ENCODE data around the gene CAP2.

Gene CAP2

GRCh38 chr6:17492350-17492749 is 99.0 kb downstream of the CAP2 start:
- H3K4me1 Mint-ChIP-seq (ENCODE audit: low read depth in 2 of 2), result peaks cover 0 to 6% of the 10 kb centered on the region in 2 donors
- H3K9me3 Mint-ChIP-seq, result no peaks in the 10 kb centered on the region
- peaks cover 68 to 92% of the 10 kb centered on the region in 2 donors for H3K27me3 Mint-ChIP-seq
- no peak overlapping the region for H3K27ac Mint-ChIP-seq
- ATAC-seq (replicated peaks) (no peak), DNase-seq (no peak)
- no peak overlapping the region for H3K4me3 Mint-ChIP-seq
- H3K36me3 Mint-ChIP-seq (ENCODE audit: insufficient read depth), result no peaks in the 10 kb centered on the region

DNA sequence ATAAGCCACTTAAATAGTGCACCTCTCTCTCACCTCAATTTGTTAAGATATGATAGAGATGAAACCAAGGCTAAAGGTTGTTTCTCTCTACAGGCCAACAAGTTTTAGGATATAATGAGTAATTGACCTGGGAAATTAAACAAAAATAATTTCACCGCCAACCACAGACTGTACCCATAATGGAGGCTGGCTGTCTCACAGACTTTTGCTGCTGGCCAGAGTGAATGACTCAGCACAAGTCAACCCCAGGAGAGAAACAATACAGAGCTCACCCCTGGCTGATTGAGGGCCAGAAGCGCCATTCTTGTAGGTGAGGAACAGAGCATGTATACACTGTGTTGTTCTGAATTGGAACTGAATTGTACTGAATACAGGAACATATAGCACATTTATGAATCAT is 99.9 kb downstream of the CAP2 start:
- no peaks in the 10 kb centered on the region for H3K9me3 Mint-ChIP-seq
- H3K27me3 Mint-ChIP-seq, result peaks cover 71 to 96% of the 10 kb centered on the region in 2 donors
- no peaks in the 10 kb centered on the region for H3K36me3 Mint-ChIP-seq (ENCODE audit: insufficient read depth)
- H3K4me1 Mint-ChIP-seq (ENCODE audit: low read depth in 2 of 2), result peaks cover 0 to 6% of the 10 kb centered on the region in 2 donors
- DNase-seq (no peak), ATAC-seq (replicated peaks) (no peak)
- no peak overlapping the region for H3K4me3 Mint-ChIP-seq
- H3K27ac Mint-ChIP-seq, result no peak overlapping the region

GRCh38 chr6:17494177-17494576 is 100.8 kb downstream of the CAP2 start:
- Mint-ChIP-seq H3K4me1 (ENCODE audit: low read depth in 2 of 2) (peaks cover 0 to 6% of the 10 kb centered on the region in 2 donors), H3K9me3 (no peaks in the 10 kb centered on the region), H3K36me3 (ENCODE audit: insufficient read depth) (no peaks in the 10 kb centered on the region), H3K4me3 (no peak overlapping the region), H3K27ac (no peak overlapping the region), H3K27me3 (peaks cover 69 to 88% of the 10 kb centered on the region in 2 donors)
- no peak for DNase-seq
- no peak for ATAC-seq (replicated peaks)

GRCh38 chr6:17494919-17495318 is 101.5 kb downstream of the CAP2 start:
- Mint-ChIP-seq H3K27ac (no peak overlapping the region), H3K36me3 (ENCODE audit: insufficient read depth) (no peaks in the 10 kb centered on the region), H3K27me3 (peaks cover 69 to 81% of the 10 kb centered on the region in 2 donors), H3K9me3 (no peaks in the 10 kb centered on the region), H3K4me1 (ENCODE audit: low read depth in 2 of 2) (peaks cover 0 to 6% of the 10 kb centered on the region in 2 donors), H3K4me3 (no peak overlapping the region)
- no peak for DNase-seq
- ATAC-seq (replicated peaks), result no peak

GRCh38 chr6:17497535-17498095 is 104.2 kb downstream of the CAP2 start:
- Mint-ChIP-seq H3K27me3 (peaks cover 47 to 59% of the 10 kb centered on the region in 2 donors), H3K4me3 (no peak overlapping the region), H3K36me3 (ENCODE audit: insufficient read depth) (no peaks in the 10 kb centered on the region), H3K9me3 (no peaks in the 10 kb centered on the region), H3K27ac (no peak overlapping the region), H3K4me1 (ENCODE audit: low read depth in 2 of 2) (no peaks in the 10 kb centered on the region)
- DNase-seq (no peak), ATAC-seq (replicated peaks) (no peak)

DNA sequence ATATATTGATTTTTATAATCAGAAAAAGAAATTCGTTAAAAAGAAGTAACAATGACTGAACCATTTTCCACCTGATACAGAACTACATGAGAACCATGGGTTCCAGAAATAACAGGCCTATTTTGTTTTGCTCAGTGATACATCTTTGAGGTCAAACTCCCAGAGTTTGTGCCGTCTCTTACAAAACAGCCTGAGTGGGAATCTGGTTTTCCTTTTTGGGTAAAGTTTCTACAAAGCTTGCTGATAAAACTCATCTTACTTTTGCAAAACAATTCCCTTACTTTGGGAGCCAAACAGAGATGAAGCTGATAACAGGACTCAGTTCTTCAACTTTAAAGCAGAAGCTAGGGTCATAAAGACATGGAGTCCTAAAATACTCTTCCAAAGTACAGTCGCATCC is 108.0 kb downstream of the CAP2 start:
- ATAC-seq (replicated peaks), result no peak
- peaks cover 18 to 29% of the 10 kb centered on the region in 2 donors for H3K27me3 Mint-ChIP-seq
- H3K4me1 Mint-ChIP-seq (ENCODE audit: low read depth in 2 of 2), result no peaks in the 10 kb centered on the region
- no peak for DNase-seq
- H3K27ac Mint-ChIP-seq, result no peak overlapping the region
- H3K36me3 Mint-ChIP-seq (ENCODE audit: insufficient read depth), result no peaks in the 10 kb centered on the region
- no peak overlapping the region for H3K4me3 Mint-ChIP-seq
- H3K9me3 Mint-ChIP-seq, result no peaks in the 10 kb centered on the region

GRCh38 chr6:17501982-17502704 is 108.7 kb downstream of the CAP2 start:
- Mint-ChIP-seq H3K27me3 (peaks cover 20 to 30% of the 10 kb centered on the region in 2 donors), H3K4me3 (no peak overlapping the region), H3K9me3 (no peaks in the 10 kb centered on the region), H3K4me1 (ENCODE audit: low read depth in 2 of 2) (no peaks in the 10 kb centered on the region), H3K27ac (no peak overlapping the region), H3K36me3 (ENCODE audit: insufficient read depth) (no peaks in the 10 kb centered on the region)
- no peak for DNase-seq
- ATAC-seq (replicated peaks), result no peak

DNA sequence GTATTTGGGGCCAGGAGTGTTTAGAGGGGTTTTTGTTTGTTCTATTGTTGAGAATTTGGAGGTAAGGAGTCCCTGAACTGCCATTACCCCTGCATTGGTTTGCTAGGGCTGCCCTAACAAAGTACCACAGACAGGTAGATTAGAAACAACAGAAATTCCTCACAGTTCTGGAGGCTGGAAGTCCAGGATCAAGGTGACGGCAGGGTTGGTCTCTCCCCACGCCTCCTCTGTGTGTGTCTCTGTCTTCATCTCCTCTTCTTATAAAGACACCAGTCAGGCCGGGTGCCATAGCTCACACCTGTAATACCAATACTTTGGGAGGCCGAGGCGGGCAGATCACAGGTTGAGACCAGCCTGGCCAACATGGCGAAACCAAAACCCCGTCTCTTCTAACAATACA is 109.7 kb downstream of the CAP2 start:
- Mint-ChIP-seq H3K9me3 (no peaks in the 10 kb centered on the region), H3K36me3 (ENCODE audit: insufficient read depth) (no peaks in the 10 kb centered on the region), H3K27ac (no peak overlapping the region), H3K4me3 (no peak overlapping the region), H3K27me3 (peaks cover 21 to 24% of the 10 kb centered on the region in 2 donors), H3K4me1 (ENCODE audit: low read depth in 2 of 2) (no peaks in the 10 kb centered on the region)
- no peak for ATAC-seq (replicated peaks)
- DNase-seq, result no peak

- H3K27me3 Mint-ChIP-seq, result peaks cover 23 to 27% of the 10 kb centered on the region in 2 donors
- H3K36me3 Mint-ChIP-seq (ENCODE audit: insufficient read depth), result no peaks in the 10 kb centered on the region
- H3K27ac Mint-ChIP-seq, result no peak overlapping the region
- no peak overlapping the region for H3K4me3 Mint-ChIP-seq
- no peaks in the 10 kb centered on the region for H3K4me1 Mint-ChIP-seq (ENCODE audit: low read depth in 2 of 2)
- DNase-seq (no peak), ATAC-seq (replicated peaks) (no peak)
- no peaks in the 10 kb centered on the region for H3K9me3 Mint-ChIP-seq
These were observed 110.6 kb downstream of the CAP2 start for GRCh38 chr6:17504005-17504404.

DNA sequence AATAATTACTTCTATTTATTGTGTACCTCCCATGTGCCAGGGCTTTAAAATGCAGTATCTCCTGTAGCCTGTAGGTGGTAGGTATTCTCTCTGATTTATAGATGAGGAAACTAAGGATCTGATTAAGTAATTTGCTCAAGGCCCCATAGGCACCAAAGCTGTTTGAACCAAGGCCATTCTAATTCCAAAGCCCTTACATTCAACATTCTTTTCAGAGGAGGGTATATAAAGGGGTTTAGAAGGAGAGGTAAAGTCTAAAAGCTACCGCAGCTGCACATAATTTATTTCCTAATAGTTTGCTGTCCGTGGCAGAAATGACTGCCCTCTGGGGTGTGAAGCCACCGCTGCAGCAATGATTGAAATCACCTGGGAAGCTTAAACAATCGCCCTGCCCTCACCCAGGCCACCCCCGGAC is 111.7 kb downstream of the CAP2 start:
- Mint-ChIP-seq H3K27ac (no peak overlapping the region), H3K9me3 (no peaks in the 10 kb centered on the region), H3K27me3 (peaks cover 23 to 28% of the 10 kb centered on the region in 2 donors), H3K36me3 (ENCODE audit: insufficient read depth) (no peaks in the 10 kb centered on the region), H3K4me3 (no peak overlapping the region), H3K4me1 (ENCODE audit: low read depth in 2 of 2) (no peaks in the 10 kb centered on the region)
- ATAC-seq (replicated peaks) (no peak), DNase-seq (no peak)

DNA sequence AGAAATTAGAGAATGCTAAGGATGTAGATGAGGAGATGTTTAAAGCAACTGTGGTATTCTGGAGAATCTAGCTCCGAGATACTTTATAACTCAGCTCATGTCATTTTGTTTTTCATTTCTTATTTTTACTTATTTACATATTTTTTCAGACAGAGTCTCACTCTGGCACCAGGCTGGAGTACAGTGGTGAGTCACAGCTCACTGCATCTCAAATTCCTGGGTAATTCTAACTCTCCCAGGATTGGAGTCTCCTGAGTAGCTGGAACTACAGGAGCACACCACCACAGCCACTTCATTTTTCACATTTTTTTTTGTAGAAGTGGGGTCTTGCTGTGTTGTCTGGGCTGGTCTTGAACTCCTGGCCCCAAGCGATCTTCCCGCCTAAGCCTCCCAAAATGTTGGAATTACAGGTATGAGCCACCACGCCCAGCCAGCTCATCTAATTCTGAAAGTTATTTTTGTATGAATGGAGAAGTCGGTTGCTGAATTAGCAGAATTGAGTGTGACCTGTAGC is 112.4 kb downstream of the CAP2 start:
- Mint-ChIP-seq H3K4me1 (ENCODE audit: low read depth in 2 of 2) (no peaks in the 10 kb centered on the region), H3K9me3 (no peaks in the 10 kb centered on the region), H3K27me3 (peaks cover 23 to 35% of the 10 kb centered on the region in 2 donors), H3K36me3 (ENCODE audit: insufficient read depth) (no peaks in the 10 kb centered on the region), H3K4me3 (no peak overlapping the region), H3K27ac (no peak overlapping the region)
- no peak for DNase-seq
- ATAC-seq (replicated peaks), result no peak

DNA sequence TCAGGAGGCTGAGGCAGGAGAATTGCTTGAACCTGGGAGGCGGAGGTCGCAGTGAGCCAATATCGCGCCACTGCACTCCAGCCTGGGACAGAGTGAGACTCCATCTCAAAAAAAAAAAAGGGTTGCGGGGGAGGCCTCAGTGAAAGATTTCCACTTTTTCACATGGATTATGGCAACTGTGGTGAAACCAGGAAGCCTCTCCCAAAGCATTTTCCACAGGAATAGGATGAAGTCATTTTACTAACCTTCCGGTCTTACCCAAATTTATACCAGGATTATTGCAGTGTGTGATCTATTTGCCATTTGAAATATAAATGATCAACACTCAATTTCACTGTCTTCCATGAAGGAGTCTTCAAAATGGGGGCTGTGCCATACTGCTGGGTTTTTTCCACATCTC is 113.1 kb downstream of the CAP2 start:
- no peak overlapping the region for H3K4me3 Mint-ChIP-seq
- no peaks in the 10 kb centered on the region for H3K9me3 Mint-ChIP-seq
- ATAC-seq (replicated peaks), result no peak
- H3K27me3 Mint-ChIP-seq, result peaks cover 23 to 38% of the 10 kb centered on the region in 2 donors
- no peak for DNase-seq
- H3K36me3 Mint-ChIP-seq (ENCODE audit: insufficient read depth), result no peaks in the 10 kb centered on the region
- H3K4me1 Mint-ChIP-seq (ENCODE audit: low read depth in 2 of 2), result no peaks in the 10 kb centered on the region
- H3K27ac Mint-ChIP-seq, result no peak overlapping the region

DNA sequence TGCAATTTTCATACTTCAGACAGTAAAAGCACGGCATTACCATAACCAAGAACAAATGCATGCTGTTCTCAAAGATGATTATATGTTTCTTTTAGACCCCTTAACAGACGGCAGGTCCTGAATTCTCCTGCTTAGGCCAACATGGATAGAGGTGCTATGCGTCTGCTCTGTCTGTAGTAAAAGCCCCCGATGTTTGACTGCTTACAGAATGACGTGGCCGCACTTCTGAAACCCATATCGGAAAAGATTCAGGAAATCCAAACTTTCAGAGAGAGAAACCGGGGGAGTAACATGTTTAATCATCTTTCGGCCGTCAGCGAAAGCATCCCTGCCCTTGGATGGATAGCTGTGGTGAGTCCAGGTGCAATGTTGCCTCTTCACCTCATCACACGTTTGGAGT is 113.6 kb downstream of the CAP2 start:
- Mint-ChIP-seq H3K36me3 (ENCODE audit: insufficient read depth) (no peaks in the 10 kb centered on the region), H3K9me3 (no peaks in the 10 kb centered on the region), H3K27ac (no peak overlapping the region), H3K4me1 (ENCODE audit: low read depth in 2 of 2) (no peaks in the 10 kb centered on the region), H3K4me3 (no peak overlapping the region), H3K27me3 (peaks cover 23 to 38% of the 10 kb centered on the region in 2 donors)
- ATAC-seq (replicated peaks) (no peak), DNase-seq (no peak)

- DNase-seq, result no peak
- no peak overlapping the region for H3K27ac Mint-ChIP-seq
- H3K27me3 Mint-ChIP-seq, result peaks cover 46 to 58% of the 10 kb centered on the region in 2 donors
- no peaks in the 10 kb centered on the region for H3K4me1 Mint-ChIP-seq (ENCODE audit: low read depth in 2 of 2)
- H3K36me3 Mint-ChIP-seq (ENCODE audit: insufficient read depth), result no peaks in the 10 kb centered on the region
- no peak overlapping the region for H3K4me3 Mint-ChIP-seq
- no peak for ATAC-seq (replicated peaks)
- H3K9me3 Mint-ChIP-seq, result no peaks in the 10 kb centered on the region
These were observed 117.7 kb downstream of the CAP2 start for GRCh38 chr6:17511084-17511483.

Data from effector memory CD8-positive, alpha-beta T cell (primary cell).